ENCODE results near the gene AUTS2. TPM values are rescaled to one million over a fixed set of nuclear protein-coding genes. Genes with fewer than 3 reads are reported as not detected.

Gene AUTS2
- total and polyA plus RNA-seq, 2 of the 8 experiments (the other 6 are each of a cell fraction or from before 2014, with no cell fraction given) = 25.9 to 101 TPM

DNA sequence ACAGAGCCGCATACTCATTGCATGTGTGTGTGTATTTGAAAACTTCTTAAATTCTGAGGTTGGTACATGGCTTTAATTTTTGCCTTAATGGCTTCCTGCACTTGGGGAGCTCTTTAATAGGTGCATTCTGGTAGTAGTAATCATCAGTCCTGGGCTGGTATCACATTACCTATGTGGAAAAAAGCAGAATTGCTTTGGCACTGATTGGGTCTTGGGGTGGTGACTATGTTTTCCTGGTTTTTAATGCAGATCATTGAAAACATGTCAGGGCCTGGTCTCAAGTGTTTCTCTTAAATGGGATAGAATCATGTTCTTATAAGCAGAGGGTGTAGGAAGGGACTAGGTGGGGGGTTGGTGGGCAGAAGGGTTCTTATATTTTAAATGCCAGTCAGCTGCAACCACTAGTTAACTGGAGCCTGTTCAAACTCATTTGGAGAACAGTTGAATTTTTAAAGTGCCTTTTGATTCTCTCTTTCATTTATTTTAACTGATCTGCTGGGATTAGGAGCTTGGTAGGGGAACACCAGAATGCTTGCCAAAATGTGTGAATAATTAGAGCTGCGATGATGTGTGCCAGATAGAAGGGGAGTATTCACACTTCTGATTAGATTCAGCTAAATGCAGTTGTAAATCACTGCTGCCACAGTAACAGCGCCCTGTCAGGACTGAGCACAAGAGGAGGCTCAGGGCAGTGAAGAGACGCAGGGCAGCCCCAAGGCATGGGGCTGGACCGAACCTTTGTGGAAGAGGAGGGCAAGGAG lies 900.1 kb downstream of the AUTS2 start:
- no peak overlapping the region for H3K23ac ChIP-seq (ENCODE audit: insufficient read length)
- no peak overlapping the region for H4K5ac ChIP-seq (ENCODE audit: insufficient read length, low read depth, low read length)
- ChIA-PET CTCF (ENCODE audit: partially characterized antibody) (interaction anchor here (0.6 kb wide), 1 partner anchor 116 kb away, joined by 3 read pairs; no protein-coding TSS in a partner anchor), POLR2A (ENCODE audit: partially characterized antibody) (no interaction called here)
- H2BK20ac ChIP-seq (ENCODE audit: low read length) = no peak overlapping the region
- no peak overlapping the region for H2BK120ac ChIP-seq (replicated peaks; ENCODE audit: low read depth, low read length)
- FAIRE-seq (no peak), DNase-seq (ENCODE audit: low read depth in 1 of 2, low spot score in 2 of 2) (no peak)
- H3K4ac ChIP-seq (replicated peaks; ENCODE audit: insufficient read length, low read depth, low read length) = no peak overlapping the region
- no peak overlapping the region for H2BK12ac ChIP-seq (ENCODE audit: low read depth, low read length)
- no peaks in the 10 kb centered on the region for H3K36me3 ChIP-seq (ENCODE audit: control insufficient read depth in 2 of 4, insufficient read depth in 4 of 4, low read length in 3 of 4)
- no peaks in the 10 kb centered on the region for H3K4me1 ChIP-seq (replicated peaks in 1 of 4; ENCODE audit: control insufficient read depth in 3 of 4, insufficient read depth in 4 of 4, low read length in 3 of 4)
- H3K9ac ChIP-seq (replicated peaks in 1 of 4; ENCODE audit: extremely low read depth in 1 of 4, low read depth in 3 of 4, low read length in 3 of 4) = no peak overlapping the region
- no peak overlapping the region for H3K27ac ChIP-seq (ENCODE audit: low read depth, low read length)
- H3K14ac ChIP-seq (ENCODE audit: insufficient read length) = no peak overlapping the region
- H4K91ac ChIP-seq (replicated peaks; ENCODE audit: insufficient read length, low read length) = no peak overlapping the region
- no peaks in the 10 kb centered on the region for H4K20me1 ChIP-seq (replicated peaks in 1 of 2; ENCODE audit: control insufficient read depth in 1 of 2, insufficient read depth in 2 of 2, low read length in 2 of 2)
- H3K23me2 ChIP-seq (ENCODE audit: low read depth, low read length) = peaks cover 13% of the 10 kb centered on the region; the same call in 1 of the 2 replicates
- H3K4me3 ChIP-seq (ENCODE audit: extremely low read depth in 1 of 4, insufficient read depth in 2 of 4, low read depth in 3 of 4, low read length in 4 of 4) = no peak overlapping the region
- 96% methylated on average over 5 of the region's 5 CpGs; no CpG with 5 or more reads in 1 of the 2 experiments for WGBS, 2 experiments (ENCODE audit: extremely low coverage in 1 of 2, insufficient coverage in 1 of 2, insufficient read length in 1 of 2, insufficient replicate concordance in 2 of 2, low coverage in 1 of 2, low lambda C conversion rate in 2 of 2, missing lambda C conversion rate in 1 of 2)
- 0 out of 2 replicates have a peak overlapping the region, but pooled peaks have one; percentile 18 for H2BK15ac ChIP-seq (ENCODE audit: low read length)
- H3K79me2 ChIP-seq (ENCODE audit: control insufficient read depth in 1 of 2, insufficient read depth in 2 of 2, low read length in 2 of 2) = no peaks in the 10 kb centered on the region
- no peaks in the 10 kb centered on the region for H3K9me3 ChIP-seq (ENCODE audit: insufficient read depth in 2 of 2, low read depth in 1 of 2, low read length in 1 of 2)
- no peak overlapping the region for H3K4me2 ChIP-seq (ENCODE audit: insufficient read depth in 1 of 2, low read depth in 2 of 2, low read length in 2 of 2)
- no peak overlapping the region for H3K18ac ChIP-seq (ENCODE audit: extremely low read depth, low read length)
- H3K79me1 ChIP-seq (ENCODE audit: low read depth, low read length) = no peaks in the 10 kb centered on the region
- no peak overlapping the region for H3K56ac ChIP-seq (replicated peaks; ENCODE audit: insufficient read length, low read depth, low read length)
- no peak overlapping the region for H4K8ac ChIP-seq (ENCODE audit: extremely low read depth, insufficient read depth, low read length)
- H2AFZ ChIP-seq (ENCODE audit: low read length) = no peak overlapping the region
- H2AK5ac ChIP-seq (ENCODE audit: low read depth, low read length) = no peak overlapping the region
- no peak overlapping the region for H2BK5ac ChIP-seq (ENCODE audit: low read depth, low read length)
- H3K27me3 ChIP-seq (replicated peaks in 1 of 4; ENCODE audit: control insufficient read depth in 3 of 4, extremely low read depth in 1 of 4, insufficient read depth in 3 of 4, low read length in 3 of 4) = no peaks in the 10 kb centered on the region
- no peak for TF ChIP-seq POLR2AphosphoS5 (IDR thresholded peaks at IDR 0.05; ENCODE audit: low read depth, low read length)
- no peak for TF ChIP-seq RAD21 (IDR thresholded peaks at IDR 0.05 in 1 of 2, conservative IDR thresholded peaks at IDR 0.05 in 1 of 2; ENCODE audit: low read depth in 2 of 2, low read length in 2 of 2)
- TF ChIP-seq SAP30 (IDR thresholded peaks at IDR 0.05; ENCODE audit: insufficient read depth, insufficient replicate concordance, low read length) = no peak
- TF ChIP-seq SUZ12 (IDR thresholded peaks at IDR 0.05; ENCODE audit: low read length) = no peak
- no peak for TF ChIP-seq TAF1 (IDR thresholded peaks at IDR 0.05; ENCODE audit: low read depth, low read length)
- no peak for TF ChIP-seq SP1 (IDR thresholded peaks at IDR 0.05; ENCODE audit: low read depth, low read length)
- TF ChIP-seq RNF2 (IDR thresholded peaks at IDR 0.05; ENCODE audit: borderline replicate concordance, low read depth, low read length, missing control alignments, poor library complexity, severe bottlenecking) = no peak
- TF ChIP-seq, protein P1, sequence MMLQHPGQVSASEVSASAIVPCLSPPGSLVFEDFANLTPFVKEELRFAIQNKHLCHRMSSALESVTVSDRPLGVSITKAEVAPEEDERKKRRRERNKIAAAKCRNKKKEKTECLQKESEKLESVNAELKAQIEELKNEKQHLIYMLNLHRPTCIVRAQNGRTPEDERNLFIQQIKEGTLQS (IDR thresholded peaks at IDR 0.05; ENCODE audit: insufficient read depth, low read depth, low read length) = no peak
- TF ChIP-seq SRF (IDR thresholded peaks at IDR 0.05; ENCODE audit: low read depth, low read length) = no peak
- no peak for TF ChIP-seq JUND (IDR thresholded peaks at IDR 0.05; ENCODE audit: low read length)
- TF ChIP-seq CBX8 (IDR thresholded peaks at IDR 0.05; ENCODE audit: borderline replicate concordance, low read depth, low read length) = no peak
- no peak for TF ChIP-seq SP4 (IDR thresholded peaks at IDR 0.05; ENCODE audit: low read length)
